HUES48 (cell line): Measurements from ENCODE around the gene ZNF396.
A peak's percentile ranks its signal among the peaks of the same experiment; 100 is the strongest.

ENCODE experiments used
- H3K27ac ChIP-seq: one replicate; pipeline ENCODE4 v1.7.0; 2013; ENCODE audit warnings: low read depth, low read length, inconsistent platforms
- H3K27me3 ChIP-seq: 2 replicates; pipeline ENCODE4 v1.6.1; 2013; ENCODE audit warnings: mild to moderate bottlenecking, low read length; ENCODE audit not compliant: control insufficient read depth, insufficient read depth
- H3K36me3 ChIP-seq: 2 replicates; pipeline ENCODE4 v1.6.1; 2013; ENCODE audit warnings: low read length; ENCODE audit not compliant: control insufficient read depth, insufficient read depth
- H3K4me1 ChIP-seq: 2 replicates; pipeline ENCODE4 v1.6.1; 2013; ENCODE audit warnings: mild to moderate bottlenecking, low read length; ENCODE audit not compliant: control insufficient read depth, insufficient read depth
- H3K4me3 ChIP-seq: 2 replicates; pipeline ENCODE4 v1.5.1; 2013; ENCODE audit warnings: mild to moderate bottlenecking, low read depth, low read length
- H3K9ac ChIP-seq: 2 replicates; pipeline ENCODE4 v1.6.1; 2013; ENCODE audit warnings: mild to moderate bottlenecking, low read depth, low read length, moderate library complexity
- H3K9me3 ChIP-seq: 2 replicates; pipeline ENCODE4 v1.6.1; 2013; ENCODE audit warnings: low read length; ENCODE audit not compliant: control insufficient read depth, insufficient read depth

Gene ZNF396

GRCh38 chr18:35337286-35337685 is 39.9 kb downstream of the ZNF396 start:
- Histone ChIP-seq H3K9ac (no peak overlapping the region), H3K4me3 (no peak overlapping the region), H3K27ac (no peak overlapping the region), H3K4me1 (no peaks in the 10 kb centered on the region), H3K36me3 (peaks cover 89% of the 10 kb centered on the region), H3K27me3 (no peaks in the 10 kb centered on the region), H3K9me3 (no peaks in the 10 kb centered on the region)

- H3K27ac ChIP-seq, result no peak overlapping the region
- H3K4me1 ChIP-seq, result no peaks in the 10 kb centered on the region
- H3K36me3 ChIP-seq, result peaks cover 86% of the 10 kb centered on the region
- no peaks in the 10 kb centered on the region for H3K9me3 ChIP-seq
- no peaks in the 10 kb centered on the region for H3K27me3 ChIP-seq
- no peak overlapping the region for H3K9ac ChIP-seq
- no peak overlapping the region for H3K4me3 ChIP-seq
Observed at GRCh38 chr18:35335866-35336265, 41.3 kb downstream of the ZNF396 start.

GRCh38 chr18:35334821-35335220 is 42.3 kb downstream of the ZNF396 start:
- no peaks in the 10 kb centered on the region for H3K27me3 ChIP-seq
- peaks cover 76% of the 10 kb centered on the region for H3K36me3 ChIP-seq
- H3K4me3 ChIP-seq, result no peak overlapping the region
- no peaks in the 10 kb centered on the region for H3K9me3 ChIP-seq
- no peak overlapping the region for H3K27ac ChIP-seq
- no peak overlapping the region for H3K9ac ChIP-seq
- H3K4me1 ChIP-seq, result no peaks in the 10 kb centered on the region

GRCh38 chr18:35334212-35334611 is 42.9 kb downstream of the ZNF396 start:
- Histone ChIP-seq H3K36me3 (peaks cover 70% of the 10 kb centered on the region), H3K4me3 (no peak overlapping the region), H3K9me3 (no peaks in the 10 kb centered on the region), H3K4me1 (no peaks in the 10 kb centered on the region), H3K9ac (no peak overlapping the region), H3K27ac (no peak overlapping the region), H3K27me3 (no peaks in the 10 kb centered on the region)

- Histone ChIP-seq H3K27ac (no peak overlapping the region), H3K4me3 (no peak overlapping the region), H3K36me3 (peaks cover 43% of the 10 kb centered on the region), H3K9me3 (no peaks in the 10 kb centered on the region), H3K9ac (no peak overlapping the region), H3K4me1 (no peaks in the 10 kb centered on the region), H3K27me3 (no peaks in the 10 kb centered on the region)
Observed at GRCh38 chr18:35331367-35332087, 45.6 kb downstream of the ZNF396 start.

GRCh38 chr18:35328868-35329267 is 48.3 kb downstream of the ZNF396 start:
- H3K4me3 ChIP-seq, result no peak overlapping the region
- no peak overlapping the region for H3K27ac ChIP-seq
- H3K36me3 ChIP-seq, result peaks cover 17% of the 10 kb centered on the region
- no peaks in the 10 kb centered on the region for H3K27me3 ChIP-seq
- H3K9ac ChIP-seq, result no peak overlapping the region
- peaks cover 13% of the 10 kb centered on the region for H3K4me1 ChIP-seq
- H3K9me3 ChIP-seq, result no peaks in the 10 kb centered on the region

- H3K9me3 ChIP-seq, result no peaks in the 10 kb centered on the region
- H3K4me1 ChIP-seq, result peaks cover 13% of the 10 kb centered on the region
- no peak overlapping the region for H3K27ac ChIP-seq
- no peaks in the 10 kb centered on the region for H3K27me3 ChIP-seq
- H3K9ac ChIP-seq, result no peak overlapping the region
- no peak overlapping the region for H3K4me3 ChIP-seq
- H3K36me3 ChIP-seq, result peaks cover 4% of the 10 kb centered on the region; the same call in 1 of the 2 replicates
Observed at GRCh38 chr18:35326695-35327387, 50.3 kb downstream of the ZNF396 start.

- Histone ChIP-seq H3K27me3 (no peaks in the 10 kb centered on the region), H3K9me3 (no peaks in the 10 kb centered on the region), H3K4me1 (peaks cover 13% of the 10 kb centered on the region), H3K36me3 (no peaks in the 10 kb centered on the region), H3K9ac (no peak overlapping the region), H3K27ac (peak overlapping the region; percentile 70), H3K4me3 (no peak overlapping the region; the same call in 1 of the 2 replicates)
Observed at GRCh38 chr18:35324926-35325655, 52.0 kb downstream of the ZNF396 start.

GRCh38 chr18:35322486-35323458 is 54.4 kb downstream of the ZNF396 start:
- Histone ChIP-seq H3K4me1 (peaks cover 13% of the 10 kb centered on the region), H3K36me3 (no peaks in the 10 kb centered on the region), H3K4me3 (no peak overlapping the region), H3K27me3 (no peaks in the 10 kb centered on the region), H3K9ac (no peak overlapping the region), H3K27ac (no peak overlapping the region), H3K9me3 (no peaks in the 10 kb centered on the region)
